IPS DF 4.7 (cell line): Measurements from ENCODE around the gene RFXANK.
A peak's percentile ranks its signal among the peaks of the same experiment; 100 is the strongest.
"Not testable (repeated sequence)": the region's sequence is repeated elsewhere in the genome, so short reads cannot be mapped to it uniquely, and the experiment has no call there.

Source experiments
- DNase-seq: peaks from one replicate; pipeline ENCODE4 v3.0.0-alpha.2; 2013; ENCODE audit warnings: low spot score; ENCODE audit errors: extremely low read depth

RFXANK gene, protein sequence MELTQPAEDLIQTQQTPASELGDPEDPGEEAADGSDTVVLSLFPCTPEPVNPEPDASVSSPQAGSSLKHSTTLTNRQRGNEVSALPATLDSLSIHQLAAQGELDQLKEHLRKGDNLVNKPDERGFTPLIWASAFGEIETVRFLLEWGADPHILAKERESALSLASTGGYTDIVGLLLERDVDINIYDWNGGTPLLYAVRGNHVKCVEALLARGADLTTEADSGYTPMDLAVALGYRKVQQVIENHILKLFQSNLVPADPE

DNA sequence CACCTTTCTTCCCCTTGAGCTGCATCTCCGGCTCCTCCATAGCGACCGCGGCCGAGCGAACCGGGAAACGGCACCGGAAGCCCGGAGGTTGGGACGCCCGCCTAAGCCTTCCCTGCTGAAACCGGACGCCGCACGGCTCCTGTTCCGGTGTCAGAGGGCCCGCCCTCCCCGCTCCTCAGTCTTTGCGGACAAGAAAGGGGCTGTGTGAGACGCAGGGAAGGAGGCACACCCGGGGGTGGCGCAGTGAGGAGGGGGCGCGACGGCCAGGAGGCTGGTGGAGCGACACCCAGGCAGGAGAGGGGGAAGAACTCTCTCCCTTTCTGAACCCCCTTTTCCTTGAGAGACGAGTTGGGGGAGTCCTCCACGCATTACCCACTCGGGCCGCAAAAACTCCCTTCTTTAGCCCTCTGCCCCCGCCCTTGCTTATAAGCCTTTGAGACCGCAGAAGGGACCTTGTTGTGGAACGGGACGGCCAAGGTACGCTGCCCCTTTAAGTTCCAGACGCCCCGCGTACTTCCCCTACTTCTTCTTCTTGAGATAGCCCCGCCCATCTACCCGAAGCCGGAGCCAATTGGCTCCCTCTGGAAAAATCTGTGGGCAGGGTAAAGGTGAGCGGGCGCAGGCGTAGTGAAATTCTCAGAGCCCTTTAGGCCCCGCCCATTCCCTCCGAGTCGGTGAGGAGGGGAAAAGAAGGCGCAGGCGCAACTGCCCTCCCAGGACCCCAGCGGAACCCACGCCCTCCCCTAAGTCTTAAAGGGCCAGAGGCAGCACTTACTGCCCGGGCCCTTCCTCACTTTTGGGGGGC lies at the start of gene RFXANK, which contains the start of gene BORCS8:
Gene RFXANK (plus strand): TSS at position 181 of the 805 bp plus-strand sequence. CDS start 1,689 bp downstream, outside the sequence.
Gene BORCS8 (minus strand): TSS at position 75 of the 805 bp plus-strand sequence. CDS start 35 bp downstream, at position 40.
- DNase-seq: peak; percentile 93

DNA sequence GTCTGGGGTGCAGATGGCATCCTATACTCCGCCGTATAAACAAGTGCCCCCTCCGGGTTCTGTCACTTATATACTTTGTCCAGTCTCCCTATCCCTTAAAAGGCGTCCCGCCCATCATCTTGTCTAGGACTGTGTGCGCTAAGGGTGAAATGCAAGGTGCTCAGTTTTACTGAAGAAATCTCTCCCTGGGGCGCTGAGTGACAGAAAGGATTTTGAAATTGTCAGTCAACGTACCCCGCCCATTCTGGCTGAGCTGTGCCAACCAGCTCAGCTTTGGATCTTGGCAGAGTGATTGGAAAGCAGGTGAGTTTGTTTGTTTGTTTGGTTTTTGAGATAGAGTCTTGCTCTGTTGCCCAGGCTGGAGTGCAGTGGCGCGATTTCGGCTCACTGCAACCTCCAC lies 49.7 kb upstream of the RFXANK start:
- DNase-seq: no peak

DNA sequence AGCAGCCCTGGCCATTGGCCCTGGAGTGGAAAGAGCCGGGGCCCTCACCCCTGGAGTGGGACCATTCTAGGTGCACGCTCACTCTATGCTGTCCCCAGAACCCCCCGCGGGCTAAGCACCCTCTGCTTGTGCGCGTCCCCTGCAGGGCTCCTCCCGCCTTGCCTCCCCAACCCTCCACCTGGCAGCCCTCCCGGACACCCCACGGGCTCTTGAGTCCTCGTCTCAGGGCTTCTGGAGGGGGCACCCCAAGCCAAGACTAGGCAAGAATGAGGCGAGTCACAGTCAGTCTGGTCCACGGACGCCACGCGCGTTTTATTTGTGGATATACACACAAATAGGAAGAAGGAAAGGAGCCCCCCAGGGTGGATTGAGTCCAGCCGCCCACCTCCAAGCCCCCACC lies 46.8 kb upstream of the RFXANK start:
- no peak for DNase-seq

DNA sequence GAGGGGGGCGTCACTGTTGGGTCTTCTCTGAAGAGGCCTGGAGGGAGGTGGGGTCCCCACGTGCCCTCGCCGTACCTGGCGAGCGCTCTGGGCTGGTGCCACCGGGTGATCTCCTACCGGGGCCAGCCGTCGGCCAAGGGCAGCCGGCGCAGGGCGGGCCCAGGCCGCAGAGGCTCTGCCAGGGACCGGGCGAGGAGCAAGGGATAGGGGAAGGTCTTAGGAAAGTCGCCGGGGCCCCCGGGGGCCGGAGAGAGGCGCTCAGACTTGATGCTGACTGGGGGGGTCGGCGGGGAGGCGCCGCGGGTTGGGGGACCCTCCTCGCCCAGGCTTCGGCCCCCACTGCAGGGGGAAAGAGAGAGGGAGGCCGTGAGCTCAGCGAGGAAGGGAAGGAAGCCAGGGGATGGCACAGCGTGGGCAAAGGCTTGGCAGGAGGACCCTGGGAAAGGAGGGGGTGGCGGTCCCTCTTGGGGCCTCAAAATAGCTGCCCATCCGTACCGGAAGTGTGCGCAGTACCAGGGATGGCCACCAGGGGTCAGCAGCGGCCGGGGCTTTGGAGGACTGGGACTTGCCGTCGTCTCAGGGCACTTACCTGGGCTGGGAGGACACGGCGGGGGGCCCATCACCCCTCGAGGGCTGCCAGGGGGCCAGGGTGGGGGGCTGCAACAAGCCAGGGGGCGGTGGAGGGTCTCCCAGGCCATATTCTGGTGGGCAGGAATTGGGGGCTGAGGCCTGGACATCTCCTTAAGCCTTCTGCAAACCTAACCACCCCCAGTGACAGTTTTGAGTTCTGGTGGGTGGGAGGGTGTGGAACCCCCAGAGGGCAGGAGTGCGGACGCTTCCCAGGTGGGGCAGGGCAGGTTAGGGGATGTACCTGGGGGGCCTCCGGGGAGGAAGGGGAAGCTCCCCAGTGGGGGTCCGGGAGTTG lies 46.1 kb upstream of the RFXANK start:
- no peak for DNase-seq

DNA sequence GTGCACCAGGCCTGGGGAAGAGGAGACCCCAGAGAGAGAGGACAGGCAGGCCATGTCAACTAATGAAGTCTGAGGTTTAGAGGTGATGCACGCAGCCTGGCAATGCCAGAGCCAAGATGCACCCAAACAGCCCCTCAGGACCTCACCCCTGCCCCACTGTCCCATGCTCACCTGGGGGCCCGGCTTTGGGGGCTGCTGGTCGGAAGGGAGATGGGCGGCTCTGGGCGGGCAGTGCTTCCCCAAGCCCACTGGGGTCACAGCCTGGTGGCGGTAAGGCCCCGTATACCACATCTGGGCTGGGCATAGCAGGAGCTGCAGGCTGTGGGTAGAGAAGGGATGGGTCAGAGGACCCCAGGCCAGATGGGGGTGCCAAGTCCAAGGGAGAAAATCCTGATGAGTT lies 45.2 kb upstream of the RFXANK start:
- no peak for DNase-seq

DNA sequence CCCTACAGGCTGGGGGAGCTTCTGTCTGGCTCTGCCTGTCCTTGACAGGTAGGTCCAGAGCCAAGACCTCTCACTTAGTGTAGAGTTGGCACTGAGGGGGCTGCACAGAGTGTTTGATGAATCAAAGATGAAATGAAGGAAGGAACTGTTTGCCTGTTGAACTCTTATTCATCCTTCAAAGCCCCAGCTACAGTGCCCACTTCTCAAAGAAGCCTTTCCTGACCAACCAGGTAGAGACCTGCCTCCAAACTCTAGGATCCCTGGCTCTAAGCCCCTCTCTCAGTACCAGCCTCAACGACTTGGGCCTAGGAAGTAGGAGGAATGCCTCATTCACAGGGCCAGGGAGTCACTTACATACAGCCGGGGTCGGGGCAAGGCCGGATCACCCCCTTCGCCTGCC lies 44.7 kb upstream of the RFXANK start:
- no peak for DNase-seq

DNA sequence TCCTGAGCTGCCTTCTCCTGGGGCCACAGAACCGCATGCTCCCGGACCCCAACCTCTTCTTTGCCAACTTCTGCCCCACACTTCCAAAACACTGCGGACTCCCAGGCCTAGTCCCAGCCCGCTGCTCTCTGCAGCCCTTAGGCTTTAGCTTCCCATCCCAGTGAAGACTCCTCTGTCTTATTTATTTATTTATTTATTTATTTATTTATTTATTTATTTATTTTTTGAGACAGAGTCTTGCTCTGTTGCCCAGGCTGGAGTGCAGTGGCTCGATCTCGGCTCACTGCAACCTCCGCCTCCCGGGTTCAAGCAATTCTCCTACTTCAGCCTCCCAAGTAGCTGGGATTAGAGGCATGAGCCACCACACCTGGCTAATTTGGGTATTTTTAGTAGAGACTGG lies 43.6 kb upstream of the RFXANK start:
- DNase-seq: not testable (repeated sequence)

DNA sequence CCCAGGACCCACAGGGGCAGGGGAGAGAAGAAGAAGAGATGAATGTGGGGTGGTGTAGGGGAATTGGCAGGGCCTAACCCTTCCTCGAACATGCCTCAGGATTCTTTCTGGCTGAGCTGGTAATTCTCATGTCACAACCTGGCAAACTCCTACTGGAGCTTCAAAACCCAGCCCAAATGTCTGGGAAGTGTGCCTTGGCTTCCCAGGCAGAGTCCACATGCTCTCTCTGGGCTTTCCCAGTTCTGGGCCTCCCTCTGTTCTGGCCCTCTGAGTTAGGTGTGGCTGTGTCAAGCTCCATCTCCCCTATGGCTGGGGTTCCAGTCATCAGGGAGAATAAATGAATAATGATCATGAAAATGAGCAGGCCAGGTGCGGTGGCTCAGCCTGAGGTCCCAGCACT lies 42.6 kb upstream of the RFXANK start:
- no peak for DNase-seq

DNA sequence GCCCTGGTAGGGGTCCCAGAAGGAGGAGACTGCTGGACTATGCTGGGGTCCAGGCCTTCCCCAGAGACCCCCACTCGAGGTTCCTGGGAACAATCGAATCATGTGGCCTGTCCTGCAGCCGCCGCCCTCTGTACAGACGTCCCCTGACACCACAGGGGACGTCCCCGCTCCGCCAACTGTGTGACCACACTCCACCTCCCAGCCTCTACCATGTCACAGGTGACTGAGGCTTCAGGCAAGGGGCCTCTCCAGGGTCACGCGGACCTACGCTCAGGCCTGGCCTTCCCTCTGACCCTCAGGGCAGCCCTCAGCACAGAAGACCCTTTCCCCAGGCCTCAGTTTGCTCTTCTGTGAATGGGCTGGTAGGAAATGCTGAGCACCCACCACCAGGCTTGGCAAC lies 40.6 kb upstream of the RFXANK start:
- no peak for DNase-seq

DNA sequence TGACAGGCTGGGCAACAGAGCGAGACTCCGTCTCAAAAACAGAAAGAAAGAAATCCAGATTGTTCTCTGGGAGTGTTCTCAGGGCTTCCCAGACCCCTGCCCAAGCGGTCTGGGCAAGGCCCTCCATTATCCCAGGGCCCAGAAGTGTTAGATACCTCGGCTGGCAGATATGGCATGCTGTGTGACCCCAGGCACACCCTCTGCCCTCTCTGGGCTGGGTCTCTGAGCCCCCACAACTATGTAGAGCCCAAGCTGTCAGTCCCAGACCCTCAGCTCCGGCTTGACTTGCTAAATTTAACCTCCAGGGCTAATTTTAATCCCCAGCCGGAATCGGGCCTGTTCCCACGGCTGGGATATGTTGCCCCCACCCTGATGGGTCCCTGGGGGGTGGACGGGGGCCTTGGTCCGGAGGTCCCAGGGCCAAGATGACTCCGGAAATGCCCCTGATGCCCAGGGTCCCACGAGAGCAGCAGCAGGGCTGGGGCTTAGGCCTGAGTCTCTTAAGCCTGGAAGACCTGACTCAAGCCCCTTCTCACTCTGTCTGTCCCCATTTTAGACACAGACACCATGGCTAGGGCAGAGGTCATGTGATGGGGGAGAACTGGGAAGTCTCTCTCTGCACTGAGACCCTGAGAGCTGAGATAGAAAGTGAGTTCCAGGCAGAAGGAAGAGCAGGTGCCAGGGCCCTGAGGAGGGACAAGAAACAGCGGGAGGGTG lies 39.2 kb upstream of the RFXANK start:
- no peak for DNase-seq

DNA sequence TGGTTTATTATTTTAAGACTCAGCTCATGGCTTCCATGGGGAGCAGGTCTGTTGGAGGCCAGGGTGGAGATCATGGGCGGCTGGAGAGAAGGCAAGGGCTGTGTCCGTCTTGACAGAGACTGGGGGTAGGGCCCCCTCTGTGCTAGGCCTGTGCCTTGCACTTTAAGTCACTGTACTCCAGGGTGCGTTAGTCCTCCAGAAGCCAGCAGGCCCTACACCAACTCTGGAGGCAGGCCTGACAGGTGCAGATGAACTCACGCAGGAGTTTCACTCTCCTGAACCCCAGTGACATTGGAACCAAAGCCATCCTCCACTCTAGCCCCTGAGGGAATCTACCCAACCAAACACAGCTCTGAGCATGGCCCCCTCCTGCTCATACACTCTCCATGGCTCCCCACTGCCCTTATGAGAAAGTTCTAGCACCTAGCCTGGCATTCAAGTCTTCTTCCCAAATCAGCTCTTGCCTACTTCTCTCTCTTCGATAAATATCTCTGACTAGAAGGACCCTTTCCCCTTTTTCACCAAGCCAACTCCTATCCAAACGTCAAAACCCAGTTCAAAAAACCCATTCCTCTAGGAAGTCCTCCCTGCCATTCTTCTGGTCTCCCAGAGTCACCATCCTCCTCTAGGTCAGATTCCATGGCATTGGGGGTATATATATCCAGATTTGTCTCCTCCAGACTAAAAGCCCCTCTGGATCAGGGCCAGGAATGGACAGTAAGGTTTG lies 37.1 kb upstream of the RFXANK start:
- DNase-seq: no peak

DNA sequence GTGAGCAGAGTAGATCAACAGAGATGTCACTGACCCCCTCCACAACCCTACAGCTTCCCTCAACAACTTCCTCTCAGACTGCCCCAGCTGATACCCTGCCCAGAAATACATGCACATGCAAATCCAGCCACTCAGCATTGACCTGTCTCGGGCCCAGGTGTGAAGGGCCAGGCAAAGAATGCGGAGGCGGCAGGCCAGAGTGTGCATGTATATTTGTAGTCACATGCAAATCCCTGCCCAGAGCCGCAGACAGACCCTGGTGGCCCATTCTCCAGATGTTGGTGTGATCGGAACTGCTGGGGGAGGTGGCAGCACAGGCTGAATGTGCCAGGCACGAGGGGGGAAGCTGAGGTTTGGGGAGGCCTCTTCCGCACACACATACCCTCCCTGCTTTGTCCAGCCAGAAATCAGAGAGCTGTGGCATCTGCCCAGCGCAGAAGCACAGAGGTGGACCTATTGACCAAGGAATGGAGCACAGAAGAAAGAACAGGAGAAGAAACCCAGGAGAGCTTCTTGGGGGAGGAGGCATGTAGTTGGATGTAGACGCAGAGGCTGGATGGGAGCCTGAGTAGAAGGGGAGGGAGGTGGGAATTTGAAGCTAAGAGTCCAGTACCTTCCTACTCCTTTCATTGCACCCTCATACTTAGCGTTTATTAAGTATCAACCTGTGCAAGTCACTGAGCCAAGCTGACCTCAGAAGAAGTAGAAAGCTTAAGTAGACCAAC lies 36.4 kb upstream of the RFXANK start:
- DNase-seq: no peak

DNA sequence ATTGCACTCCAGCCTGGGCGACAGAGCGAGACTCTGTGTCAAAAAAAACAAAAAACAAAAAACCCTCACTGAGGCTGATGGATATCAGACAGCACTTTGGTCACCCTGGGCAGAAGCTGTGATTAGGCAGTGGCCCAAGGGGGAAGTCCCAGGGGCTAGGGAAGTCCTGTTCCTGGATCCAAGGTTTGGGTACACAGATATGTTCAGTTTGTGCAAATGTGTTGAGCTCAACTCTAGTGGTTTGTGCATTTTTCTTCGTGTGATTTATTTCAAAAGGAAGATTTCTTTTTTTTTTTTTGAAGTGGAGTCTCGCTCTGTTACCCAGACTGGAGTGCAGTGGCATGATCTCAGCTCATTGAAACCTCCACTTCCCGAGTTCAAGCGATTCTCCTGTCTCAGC lies 34.2 kb upstream of the RFXANK start:
- no peak for DNase-seq

DNA sequence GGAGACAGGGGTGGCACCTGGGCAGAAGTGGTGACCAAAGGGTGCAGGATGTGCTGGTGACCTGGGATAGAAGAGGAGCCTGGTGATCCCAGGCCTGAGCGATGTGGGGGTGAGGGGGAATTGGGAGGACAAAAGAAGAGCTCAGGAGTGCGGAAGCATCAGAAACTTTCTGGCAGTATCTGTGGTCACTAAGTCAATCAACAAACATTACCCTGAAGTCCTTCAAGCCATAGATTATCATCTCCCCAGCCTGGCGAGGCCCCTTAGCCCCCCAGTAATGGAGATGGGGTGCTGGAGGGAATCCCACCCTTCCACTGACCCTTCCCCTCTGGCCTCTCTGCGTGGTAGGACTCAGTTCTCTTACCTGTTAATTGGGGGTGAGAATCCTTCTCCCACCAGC lies 32.5 kb upstream of the RFXANK start:
- no peak for DNase-seq

DNA sequence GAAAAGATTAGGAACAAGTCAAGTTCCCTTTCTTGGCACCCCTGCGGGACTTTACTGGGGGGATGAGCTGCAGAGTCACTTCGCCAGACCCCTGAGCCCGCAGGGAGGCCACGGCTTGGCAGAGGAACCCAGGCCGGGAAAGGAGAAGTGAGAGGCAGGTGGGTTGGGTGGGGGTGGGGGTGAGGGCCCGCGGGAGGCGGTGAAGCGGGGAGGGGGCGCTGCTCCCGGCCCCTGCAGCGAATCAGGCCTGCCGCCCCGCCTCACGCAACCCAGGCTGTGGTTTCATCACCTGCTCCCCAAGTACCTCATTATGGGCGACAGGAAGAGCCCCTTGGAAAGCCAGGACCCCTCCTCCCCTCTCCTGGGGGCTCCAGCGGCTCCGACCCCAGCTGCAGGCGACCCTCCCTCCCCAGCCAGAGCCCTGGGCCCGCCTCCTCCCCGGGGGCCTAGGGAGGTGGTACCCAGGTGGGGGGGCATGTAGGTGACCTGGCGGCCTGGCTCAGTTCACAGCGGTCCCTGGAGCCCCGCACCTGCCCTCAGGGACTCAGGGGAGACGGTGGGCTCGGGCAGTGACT lies 31.5 kb upstream of the RFXANK start:
- DNase-seq: no peak

DNA sequence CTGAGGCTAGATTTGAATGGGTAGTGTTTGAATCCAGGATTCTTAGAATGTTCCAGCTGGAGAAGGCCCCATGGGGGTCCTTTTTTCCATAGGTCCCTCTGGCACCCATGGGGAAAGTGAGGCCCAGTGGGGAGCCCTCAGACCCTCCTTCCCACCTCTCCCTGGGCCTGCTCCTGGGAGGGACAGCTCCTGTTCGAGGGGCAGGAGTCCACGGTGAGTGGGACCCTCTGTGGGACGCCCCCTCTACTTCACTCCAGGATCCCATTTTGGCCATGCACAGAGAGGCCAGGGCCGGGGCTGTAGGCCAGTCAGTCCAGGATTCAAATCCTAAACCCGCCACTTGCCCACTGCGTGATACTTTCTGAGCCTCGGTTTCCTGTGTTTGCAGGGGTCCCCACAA lies 29.6 kb upstream of the RFXANK start:
- DNase-seq: no peak

DNA sequence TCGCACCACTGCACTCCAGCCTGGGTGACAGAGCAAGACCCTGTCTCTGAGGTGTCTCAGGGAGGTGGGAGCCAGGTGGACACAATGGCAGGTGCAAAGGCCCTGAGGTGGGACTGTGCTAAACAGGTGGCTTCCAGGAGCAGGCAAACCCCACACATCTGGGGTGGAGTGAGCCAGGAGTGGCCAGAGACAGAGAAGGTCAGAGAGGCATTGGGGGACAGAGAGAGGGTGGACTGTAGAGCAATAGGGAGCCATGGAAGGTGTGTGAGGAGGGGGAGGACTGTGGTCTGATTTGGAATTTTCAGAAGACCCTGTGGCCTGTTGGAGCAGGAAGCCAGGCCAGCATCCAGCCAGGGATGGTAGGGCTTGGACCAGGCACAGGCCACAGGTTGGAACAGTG lies 26.7 kb upstream of the RFXANK start:
- no peak for DNase-seq

DNA sequence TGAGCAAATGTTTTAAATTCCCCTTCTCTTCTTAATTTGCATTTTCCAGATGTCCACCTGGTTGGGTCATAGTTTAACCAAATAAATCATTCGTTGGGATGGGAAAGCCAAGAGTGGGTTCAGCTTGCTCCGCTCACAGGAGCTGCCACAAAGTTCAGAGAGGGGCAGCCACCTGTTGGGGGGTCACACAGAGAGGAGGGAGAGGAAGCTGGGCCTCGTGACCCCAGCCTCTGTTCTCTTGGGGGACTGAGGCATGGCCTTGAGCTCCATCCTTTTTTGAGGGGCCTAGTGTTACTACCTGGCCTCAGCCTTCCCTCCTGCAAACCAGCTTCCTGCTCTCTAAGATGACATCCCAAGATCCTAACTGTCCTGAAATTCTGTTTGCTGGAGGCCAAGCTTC lies 24.4 kb upstream of the RFXANK start:
- DNase-seq: no peak

DNA sequence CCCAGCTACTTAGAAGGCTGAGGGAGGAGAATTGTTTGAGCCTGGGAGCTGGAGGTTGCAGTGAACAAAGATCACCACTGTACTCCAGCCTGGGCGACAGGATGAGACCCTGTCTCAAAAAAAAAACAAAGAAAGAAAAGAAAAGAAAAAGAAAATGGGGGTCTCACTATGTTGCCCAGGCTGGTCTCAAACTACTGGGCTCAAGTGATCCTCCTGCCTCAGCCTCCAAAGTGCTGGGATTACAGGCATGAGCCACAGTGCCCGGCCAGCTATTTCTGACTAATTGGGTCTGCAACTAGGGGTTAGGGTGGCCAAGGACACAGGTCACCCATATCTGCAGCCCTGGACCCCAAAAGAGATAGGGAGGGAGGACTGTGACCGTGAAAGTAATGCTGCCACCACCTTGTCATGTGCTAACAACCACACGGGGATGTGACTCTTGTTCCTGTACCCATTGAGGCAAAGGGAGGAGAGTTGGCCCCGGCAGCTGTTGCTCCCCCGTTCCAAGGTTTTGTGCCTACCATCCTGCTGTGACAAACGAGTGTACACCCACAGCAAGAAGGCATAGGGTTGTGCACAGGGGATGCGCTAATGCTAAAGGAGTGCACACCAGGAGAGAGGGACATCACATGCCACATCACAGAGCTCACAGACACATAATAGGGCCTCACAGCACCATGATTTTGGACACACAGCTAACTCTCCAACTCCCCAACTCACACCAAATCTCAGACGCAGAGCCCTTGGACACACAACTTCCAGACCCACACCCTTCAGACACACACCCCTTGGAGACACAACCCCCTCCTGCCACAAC lies 22.6 kb upstream of the RFXANK start:
- DNase-seq: no peak
